ENCODE data around the gene MRPL40. TPM values are rescaled to one million over a fixed set of nuclear protein-coding genes. Genes with fewer than 3 reads are reported as not detected.

MRPL40 gene
- total and polyA plus RNA-seq, 10 of the 15 experiments (the other 5 are each of a cell fraction or from before 2014, with no cell fraction given) = 41.2 to 207 (median 69.1) TPM

DNA sequence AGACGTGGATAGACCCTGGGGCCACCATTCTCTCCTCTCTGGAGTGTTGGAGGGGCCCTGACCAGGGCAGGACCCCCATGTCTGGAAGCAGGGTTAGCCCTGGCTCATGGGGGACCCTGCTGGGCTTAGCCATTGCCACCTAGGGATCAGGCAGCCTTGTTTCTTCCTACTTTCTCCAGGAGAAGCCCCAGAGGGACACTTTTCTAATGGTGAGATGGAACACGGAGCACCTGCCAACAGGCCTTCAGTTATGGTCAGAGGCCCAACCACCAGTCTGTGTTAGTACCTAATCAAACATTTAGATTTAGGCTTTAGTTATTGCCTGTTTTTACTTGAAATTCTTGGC lies 17.1 kb downstream of the MRPL40 start:
- H3K79me2 ChIP-seq (ENCODE audit: control insufficient read depth, insufficient read depth, low read length) = peaks cover 24% of the 10 kb centered on the region
- ChIA-PET RAD21 (ENCODE audit: unreplicated experiment) (no interaction called here), POLR2A (no interaction called here), SMC1A (ENCODE audit: uncharacterized antibody, unreplicated experiment) (interaction anchor here (1.0 kb wide), 2 partner anchors 27 to 31 kb away, joined by 3 to 4 read pairs; partner anchors contain the start of gene CDC45), CTCF (interaction anchor here (2.4 kb wide), 1 partner anchor 270 kb away, joined by 7 read pairs; the partner anchor contains the start of gene SLC25A1)
- FAIRE-seq = no peak
- peaks cover 14 to 27% of the 10 kb centered on the region in 2 experiments; a peak in 3 of 4 replicates for H3K36me3 ChIP-seq (ENCODE audit: control insufficient read depth in 2 of 2, insufficient read depth in 2 of 2, low read length in 1 of 2)
- intact Hi-C loops (cut with micrococcal nuclease; ENCODE audit: unreplicated experiment) (loop anchor here (2.0 to 5.0 kb wide), 2 partner anchors 29 to 272 kb away; partner anchors contain the start of genes CDC45, SLC25A1 and UFD1), in situ Hi-C loops (cut with MboI) (loop anchor here (25.0 kb wide), 1 partner anchor 1812 kb away; the partner anchor contains the start of genes ATP6V1E1 and BCL2L13)
- H3K4me3 ChIP-seq = no peak overlapping the region
- H3K9me3 ChIP-seq (replicated peaks; ENCODE audit: control insufficient read depth, insufficient read depth, low read length) = no peaks in the 10 kb centered on the region
- H2AFZ ChIP-seq (ENCODE audit: control insufficient read depth, low read depth, low read length) = no peak overlapping the region
- BruUV-seq (replicated peaks) = no TSS peak
- H3K4me2 ChIP-seq (ENCODE audit: control insufficient read depth, insufficient read depth) = 0 out of 2 replicates have a peak overlapping the region, but pooled peaks have one; percentile 17
- H3K27ac ChIP-seq (ENCODE audit: control insufficient read depth, insufficient read depth) = peak overlapping the region; percentile 20; the same call in 1 of the 2 replicates
- 28% methylated on average over 2 of the region's 2 CpGs for WGBS (ENCODE audit: insufficient coverage, insufficient replicate concordance, low lambda C conversion rate, missing lambda C conversion rate)
- no peaks in the 10 kb centered on the region for H3K27me3 ChIP-seq (replicated peaks in 1 of 2; ENCODE audit: control insufficient read depth in 2 of 2, insufficient read depth in 2 of 2, low read length in 1 of 2)
- H4K20me1 ChIP-seq (ENCODE audit: control insufficient read depth, insufficient read depth) = no peaks in the 10 kb centered on the region
- no peak for DNase-seq (ENCODE audit: low read depth, low spot score)
- peaks cover 17% of the 10 kb centered on the region for H3K4me1 ChIP-seq (ENCODE audit: control insufficient read depth, insufficient read depth, low read length)
- H3K9ac ChIP-seq (ENCODE audit: control insufficient read depth, insufficient read depth, low read length) = no peak overlapping the region
- no peak for ATAC-seq
- TF ChIP-seq EZH2 (IDR thresholded peaks at IDR 0.05; ENCODE audit: borderline replicate concordance, control insufficient read depth, low read depth, low read length) (no peak), HDAC2 (IDR thresholded peaks at IDR 0.05) (no peak), CHD4 (IDR thresholded peaks at IDR 0.05) (no peak), BMI1 (IDR thresholded peaks at IDR 0.05; ENCODE audit: borderline replicate concordance) (no peak), IKZF2 (IDR thresholded peaks at IDR 0.05) (no peak), RUNX3 (IDR thresholded peaks at IDR 0.05; ENCODE audit: low read length) (no peak), MTA2 (IDR thresholded peaks at IDR 0.05; ENCODE audit: low read depth) (no peak), RAD21 (IDR thresholded peaks at IDR 0.05; ENCODE audit: insufficient read depth, low read depth, low read length) (no peak)
- TF ChIP-seq, protein P1, sequence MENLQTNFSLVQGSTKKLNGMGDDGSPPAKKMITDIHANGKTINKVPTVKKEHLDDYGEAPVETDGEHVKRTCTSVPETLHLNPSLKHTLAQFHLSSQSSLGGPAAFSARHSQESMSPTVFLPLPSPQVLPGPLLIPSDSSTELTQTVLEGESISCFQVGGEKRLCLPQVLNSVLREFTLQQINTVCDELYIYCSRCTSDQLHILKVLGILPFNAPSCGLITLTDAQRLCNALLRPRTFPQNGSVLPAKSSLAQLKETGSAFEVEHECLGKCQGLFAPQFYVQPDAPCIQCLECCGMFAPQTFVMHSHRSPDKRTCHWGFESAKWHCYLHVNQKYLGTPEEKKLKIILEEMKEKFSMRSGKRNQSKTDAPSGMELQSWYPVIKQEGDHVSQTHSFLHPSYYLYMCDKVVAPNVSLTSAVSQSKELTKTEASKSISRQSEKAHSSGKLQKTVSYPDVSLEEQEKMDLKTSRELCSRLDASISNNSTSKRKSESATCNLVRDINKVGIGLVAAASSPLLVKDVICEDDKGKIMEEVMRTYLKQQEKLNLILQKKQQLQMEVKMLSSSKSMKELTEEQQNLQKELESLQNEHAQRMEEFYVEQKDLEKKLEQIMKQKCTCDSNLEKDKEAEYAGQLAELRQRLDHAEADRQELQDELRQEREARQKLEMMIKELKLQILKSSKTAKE (IDR thresholded peaks at IDR 0.05; ENCODE audit: low read depth, poor library complexity, severe bottlenecking) = no peak
